Coronary artery (tissue), 2 donors: ENCODE results near the gene MFSD12.

Source experiments
- DNase-seq: peaks from one replicate; pipeline ENCODE4 v3.0.0-alpha.2; 2017; ENCODE audit warnings: low spot score
- H3K27ac ChIP-seq, 2 donors: fragments of 200-600 bp; sonication (generic); one replicate each; pipeline ENCODE4 v1.5.1; 2016 to 2019
- H3K4me3 ChIP-seq: fragments of 200-600 bp; sonication (generic); 2 replicates; pipeline ENCODE4 v1.5.1; 2016; ENCODE audit warnings: mild to moderate bottlenecking, moderate library complexity
- CTCF ChIP-seq: fragments of 200-600 bp; sonication (generic); IDR thresholded peaks from one replicate; pipeline ENCODE4 v1.5.1; 2019; ENCODE audit warnings: antibody characterized with exemption

The MFSD12 gene

GRCh38 chr19:3496392-3497273, 60.8 kb downstream of the MFSD12 start:
- Histone ChIP-seq H3K27ac (no peak overlapping the region), H3K4me3 (no peak overlapping the region)
- TF ChIP-seq CTCF, result no peak
- DNase-seq, result no peak

- DNase-seq, result no peak
- H3K27ac ChIP-seq, result no peak overlapping the region
- H3K4me3 ChIP-seq, result no peak overlapping the region
- TF ChIP-seq CTCF, result no peak
Observed at GRCh38 chr19:3494559-3494958, 62.8 kb downstream of the MFSD12 start.
